Left ventricle myocardium inferior (tissue), 1 donor: Measurements from ENCODE around the gene EPYC. TPM values are rescaled to one million over a fixed set of nuclear protein-coding genes. Genes with fewer than 3 reads are reported as not detected.

Experiments
- DNase-seq: peaks from one replicate; pipeline ENCODE4 v3.0.0-alpha.2; 2020
- H3K27ac ChIP-seq: fragments of 200-600 bp; replicated peaks from 2 replicates; pipeline ENCODE4 v1.8.0; 2021
- H3K27me3 ChIP-seq: fragments of 200-600 bp; 2 replicates; pipeline ENCODE4 v1.8.0; 2021; ENCODE audit warnings: low read depth
- H3K36me3 ChIP-seq: fragments of 200-600 bp; 2 replicates; pipeline ENCODE4 v1.8.0; 2021
- H3K4me1 ChIP-seq: fragments of 200-600 bp; 2 replicates; pipeline ENCODE4 v1.8.0; 2021
- H3K4me3 ChIP-seq: fragments of 200-600 bp; 2 replicates; pipeline ENCODE4 v1.8.0; 2021; ENCODE audit warnings: mild to moderate bottlenecking, moderate library complexity
- H3K9me3 ChIP-seq: fragments of 200-600 bp; replicated peaks from 2 replicates; pipeline ENCODE4 v1.8.0; 2021
- CTCF ChIP-seq: fragments of 200-600 bp; IDR thresholded peaks from 2 replicates; pipeline ENCODE4 v1.8.0; 2021; ENCODE audit warnings: antibody characterized with exemption, mild to moderate bottlenecking, borderline replicate concordance
- intact Hi-C: fragments of 100-400 bp; cut with micrococcal nuclease; formaldehyde crosslinking; loops from one replicate; pipeline ENCODE4 v1.11.0; 2022
- long read RNA-seq: library from polyadenylated mRNA; unstranded; transcript quantifications from one replicate; pipeline ENCODE4 v2.0.0, GENCODE V29; 2021
- total RNA-seq: library from RNA; stranded (reverse); fragmentation: NEBNext Ultra II Directional; extraction: Animal tissue kit (Norgen Biotek cat#: 25700); gene quantifications from one replicate; pipeline ENCODE4 v1.2.1, GENCODE V29; 2021
- donor health status: DM: no; HTN: yes; CAD: no; lungs with severe emphysema.

EPYC gene
- total RNA-seq, result not detected
- long read RNA-seq, result 0 reads

GRCh38 chr12:91004872-91005271, at the start of gene EPYC:
Gene EPYC, minus strand, starts transcription at chr12:91004972. Its CDS starts 2,407 bp downstream, at chr12:91002565.
- Histone ChIP-seq H3K27me3 (no peaks in the 10 kb centered on the region), H3K4me3 (no peak within 1 kb of the TSS), H3K36me3 (no peaks in the 10 kb centered on the region), H3K27ac (no peak within 1 kb of the TSS), H3K4me1 (no peaks in the 10 kb centered on the region), H3K9me3 (no peaks in the 10 kb centered on the region)
- TF ChIP-seq CTCF, result no peak
- DNase-seq, result no peak
- intact Hi-C loops, result no loop called here

- Histone ChIP-seq H3K9me3 (no peaks in the 10 kb centered on the region), H3K27ac (no peak overlapping the region), H3K27me3 (no peaks in the 10 kb centered on the region), H3K4me3 (no peak overlapping the region), H3K4me1 (peaks cover 7% of the 10 kb centered on the region), H3K36me3 (no peaks in the 10 kb centered on the region)
- no peak for TF ChIP-seq CTCF
- intact Hi-C loops, result no loop called here
- DNase-seq, result no peak
These were observed 49.4 kb upstream of the EPYC start for GRCh38 chr12:91053951-91054715.

GRCh38 chr12:91052026-91052425, 47.3 kb upstream of the EPYC start:
- TF ChIP-seq CTCF, result no peak
- no peak for DNase-seq
- H3K4me1 ChIP-seq, result peaks cover 7% of the 10 kb centered on the region
- no peak overlapping the region for H3K4me3 ChIP-seq
- H3K27ac ChIP-seq, result no peak overlapping the region
- no peaks in the 10 kb centered on the region for H3K9me3 ChIP-seq
- no peaks in the 10 kb centered on the region for H3K27me3 ChIP-seq
- H3K36me3 ChIP-seq, result no peaks in the 10 kb centered on the region
- intact Hi-C loops, result no loop called here

GRCh38 chr12:91044586-91044985, 39.8 kb upstream of the EPYC start:
- no peak overlapping the region for H3K4me3 ChIP-seq
- no peak for DNase-seq
- H3K9me3 ChIP-seq, result peaks cover under 1% of the 10 kb centered on the region
- no peaks in the 10 kb centered on the region for H3K36me3 ChIP-seq
- intact Hi-C loops, result no loop called here
- H3K27me3 ChIP-seq, result no peaks in the 10 kb centered on the region
- no peak overlapping the region for H3K27ac ChIP-seq
- no peaks in the 10 kb centered on the region for H3K4me1 ChIP-seq
- no peak for TF ChIP-seq CTCF

GRCh38 chr12:91043408-91043807, 38.6 kb upstream of the EPYC start:
- Histone ChIP-seq H3K4me3 (no peak overlapping the region), H3K9me3 (peaks cover 6% of the 10 kb centered on the region), H3K4me1 (no peaks in the 10 kb centered on the region), H3K27ac (no peak overlapping the region), H3K27me3 (no peaks in the 10 kb centered on the region), H3K36me3 (no peaks in the 10 kb centered on the region)
- intact Hi-C loops, result no loop called here
- no peak for DNase-seq
- TF ChIP-seq CTCF, result no peak
